Omental fat pad (tissue), 4 donors: Measurements from ENCODE around the gene CAMK2D. TPM values are rescaled to one million over a fixed set of nuclear protein-coding genes. Genes with fewer than 3 reads are reported as not detected.

ENCODE experiments used
- ATAC-seq: fragments of 150-250 bp; one replicate; pipeline ENCODE4 v1.9.1; 2016; ENCODE audit warnings: mild to moderate bottlenecking, moderate library complexity; ENCODE audit not compliant: low FRiP score
- DNase-seq: peaks from one replicate; pipeline ENCODE4 v3.0.0-alpha.2; 2019; ENCODE audit warnings: low spot score
- CTCF ChIP-seq, 3 donors: fragments of 450-650 bp; IDR thresholded peaks; one replicate each; pipeline ENCODE4 v1.5.1; 2016 to 2017; ENCODE audit warnings: antibody characterized with exemption in 3 of 3, mild to moderate bottlenecking in 3 of 3, moderate library complexity in 2 of 3
- total RNA-seq, 4 donors: library from RNA; depleted of rRNA; stranded (reverse); fragments of >200 nt; gene quantifications; one replicate each; pipeline ENCODE4 v1.1.0, GENCODE V29; 2016

Gene CAMK2D
- total RNA-seq, 4 donors from 2014 or later: 78.7 to 86.1 (median 83.2) TPM

GRCh38 chr4:113410686-113411085 lies 350.9 kb downstream of the CAMK2D start:
- TF ChIP-seq CTCF (IDR thresholded peaks at IDR 0.05): no peak
- DNase-seq: no peak
- ATAC-seq: no peak

GRCh38 chr4:113409181-113409580 lies 352.4 kb downstream of the CAMK2D start:
- DNase-seq (no peak), ATAC-seq (no peak)
- TF ChIP-seq CTCF (IDR thresholded peaks at IDR 0.05): no peak

GRCh38 chr4:113407409-113407808 lies 354.1 kb downstream of the CAMK2D start:
- no peak for DNase-seq
- no peak for ATAC-seq
- TF ChIP-seq CTCF (IDR thresholded peaks at IDR 0.05): no peak

- TF ChIP-seq CTCF (IDR thresholded peaks at IDR 0.05): no peak
- ATAC-seq (no peak), DNase-seq (no peak)
These were observed 354.9 kb downstream of the CAMK2D start for GRCh38 chr4:113406723-113407016.

GRCh38 chr4:113405874-113406722 lies 355.4 kb downstream of the CAMK2D start:
- ATAC-seq: no peak
- no peak for TF ChIP-seq CTCF (IDR thresholded peaks at IDR 0.05)
- no peak for DNase-seq

- no peak for ATAC-seq
- no peak for DNase-seq
These were observed 356.7 kb downstream of the CAMK2D start for GRCh38 chr4:113404841-113405240.

More at GRCh38 chr4:113404841-113405240, 356.7 kb downstream of the CAMK2D start:
- TF ChIP-seq CTCF (IDR thresholded peaks at IDR 0.05): no peak
